AG09309 (cell line): Measurements from ENCODE around the gene SPRY2.

Experiments used
- DNase-seq: peaks from one replicate; pipeline ENCODE4 v3.0.0-alpha.2; 2010; ENCODE audit warnings: low read depth
- H3K4me3 ChIP-seq: 2 replicates; pipeline ENCODE4 v1.5.1; 2011; ENCODE audit warnings: mild to moderate bottlenecking, low read depth, low read length, moderate library complexity; ENCODE audit not compliant: control insufficient read depth
- TF ChIP-seq, protein P1 (sequence below): IDR thresholded peaks from 2 replicates; pipeline ENCODE4 v1.5.1; 2011; ENCODE audit warnings: mild to moderate bottlenecking, low read depth, low read length, inconsistent platforms; ENCODE audit not compliant: insufficient read depth, control insufficient read depth; ENCODE audit errors: missing control alignments

Gene SPRY2

DNA sequence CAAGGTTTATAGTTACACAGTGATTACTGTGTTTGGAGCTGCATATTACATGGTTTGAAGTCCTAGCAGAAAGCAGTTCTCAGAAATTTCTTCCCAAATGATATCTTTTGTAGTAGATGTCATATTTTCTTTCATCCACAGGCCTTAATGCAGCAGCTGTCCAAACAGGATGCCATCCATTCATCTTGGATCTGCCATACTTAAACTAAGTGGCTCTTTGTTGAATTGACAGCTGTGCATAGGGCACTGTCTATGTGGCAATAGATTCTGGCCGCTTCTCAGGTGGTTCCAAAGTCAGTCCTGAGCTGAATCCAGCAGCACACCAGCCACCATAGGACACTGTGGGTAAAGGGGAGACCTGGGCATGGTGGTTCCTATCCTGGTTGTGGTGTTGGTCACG lies 41.6 kb upstream of the SPRY2 start:
- TF ChIP-seq, protein P1, sequence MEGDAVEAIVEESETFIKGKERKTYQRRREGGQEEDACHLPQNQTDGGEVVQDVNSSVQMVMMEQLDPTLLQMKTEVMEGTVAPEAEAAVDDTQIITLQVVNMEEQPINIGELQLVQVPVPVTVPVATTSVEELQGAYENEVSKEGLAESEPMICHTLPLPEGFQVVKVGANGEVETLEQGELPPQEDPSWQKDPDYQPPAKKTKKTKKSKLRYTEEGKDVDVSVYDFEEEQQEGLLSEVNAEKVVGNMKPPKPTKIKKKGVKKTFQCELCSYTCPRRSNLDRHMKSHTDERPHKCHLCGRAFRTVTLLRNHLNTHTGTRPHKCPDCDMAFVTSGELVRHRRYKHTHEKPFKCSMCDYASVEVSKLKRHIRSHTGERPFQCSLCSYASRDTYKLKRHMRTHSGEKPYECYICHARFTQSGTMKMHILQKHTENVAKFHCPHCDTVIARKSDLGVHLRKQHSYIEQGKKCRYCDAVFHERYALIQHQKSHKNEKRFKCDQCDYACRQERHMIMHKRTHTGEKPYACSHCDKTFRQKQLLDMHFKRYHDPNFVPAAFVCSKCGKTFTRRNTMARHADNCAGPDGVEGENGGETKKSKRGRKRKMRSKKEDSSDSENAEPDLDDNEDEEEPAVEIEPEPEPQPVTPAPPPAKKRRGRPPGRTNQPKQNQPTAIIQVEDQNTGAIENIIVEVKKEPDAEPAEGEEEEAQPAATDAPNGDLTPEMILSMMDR: no peak
- H3K4me3 ChIP-seq: no peak overlapping the region
- no peak for DNase-seq

DNA sequence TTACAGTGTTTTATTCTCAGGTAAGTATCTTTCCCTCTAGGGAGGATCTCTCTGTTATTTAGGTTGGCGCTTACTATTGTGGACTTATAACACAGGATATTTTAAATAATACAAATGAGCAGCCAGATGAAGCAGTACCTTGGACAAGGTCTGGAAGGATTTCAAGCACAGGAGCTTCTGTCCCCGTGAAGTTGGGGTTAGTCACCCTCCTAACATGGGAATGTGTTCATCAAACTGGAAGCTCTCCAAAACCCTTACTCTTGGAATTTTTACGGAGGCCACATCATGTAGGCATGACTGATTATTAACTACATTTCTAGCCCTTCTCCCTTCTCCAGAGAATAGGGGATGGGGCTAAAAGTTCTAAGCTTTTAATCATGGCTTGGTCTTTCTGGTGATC lies 38.3 kb upstream of the SPRY2 start:
- no peak overlapping the region for H3K4me3 ChIP-seq
- TF ChIP-seq, protein P1: no peak
- no peak for DNase-seq

DNA sequence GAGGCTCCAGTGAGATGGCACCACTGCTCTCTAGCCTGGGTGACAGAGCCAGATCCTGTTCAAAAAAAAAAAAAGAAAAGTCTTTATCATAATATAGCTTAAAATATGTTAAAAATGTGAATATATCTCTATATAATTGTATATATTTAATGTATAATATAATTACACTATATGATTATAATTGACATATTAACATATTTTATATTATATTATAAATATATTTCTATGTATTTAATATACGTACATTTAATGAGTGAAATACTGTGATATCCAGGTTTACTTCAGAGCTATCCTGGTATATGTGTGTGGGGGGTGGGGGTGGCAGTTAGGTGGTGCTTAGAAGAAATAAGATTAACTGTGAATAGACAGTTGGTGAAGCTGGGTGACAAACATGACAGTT lies 35.6 kb upstream of the SPRY2 start:
- TF ChIP-seq, protein P1: no peak
- no peak for DNase-seq
- H3K4me3 ChIP-seq: no peak overlapping the region

DNA sequence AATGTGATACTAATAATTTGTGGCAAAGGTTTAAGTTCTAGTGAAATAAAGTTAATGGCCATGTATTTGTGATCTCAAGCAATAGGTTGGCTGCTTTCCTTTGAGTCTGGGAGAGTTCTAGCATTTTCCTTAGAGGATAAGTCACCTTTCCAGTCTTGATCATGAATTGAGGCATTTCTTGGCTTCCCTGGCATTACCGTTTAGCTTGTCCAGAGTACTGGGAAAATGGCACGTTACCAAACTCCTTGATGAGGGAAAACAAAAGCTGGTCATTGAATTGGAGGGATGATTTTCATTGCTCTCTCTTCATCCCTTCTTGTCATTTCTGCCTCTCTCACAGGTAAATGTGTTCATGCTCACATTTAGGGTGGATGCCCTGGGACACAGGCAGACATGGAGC lies 34.0 kb upstream of the SPRY2 start:
- H3K4me3 ChIP-seq: no peak overlapping the region
- no peak for DNase-seq
- TF ChIP-seq, protein P1: no peak

DNA sequence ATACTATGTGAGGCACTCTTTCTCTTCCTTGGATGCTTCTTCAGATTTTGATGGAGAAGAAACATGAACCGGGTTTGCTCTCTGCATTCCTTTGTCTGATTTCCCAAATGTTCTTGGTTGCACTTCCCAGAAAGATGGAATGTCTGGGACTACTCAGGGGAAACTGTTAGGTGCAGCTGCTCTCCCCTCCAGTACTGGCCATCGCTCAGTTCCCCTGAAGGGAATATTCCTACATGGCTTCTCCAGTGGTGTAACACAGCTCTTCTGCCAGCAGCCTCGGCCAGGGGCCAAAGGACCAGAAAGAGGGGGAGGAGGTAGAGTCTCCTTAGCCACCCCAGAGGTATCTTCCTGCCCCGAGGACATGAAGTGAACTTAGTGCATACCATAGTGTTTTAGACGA lies 33.5 kb upstream of the SPRY2 start:
- no peak overlapping the region for H3K4me3 ChIP-seq
- DNase-seq: no peak
- TF ChIP-seq, protein P1: no peak

DNA sequence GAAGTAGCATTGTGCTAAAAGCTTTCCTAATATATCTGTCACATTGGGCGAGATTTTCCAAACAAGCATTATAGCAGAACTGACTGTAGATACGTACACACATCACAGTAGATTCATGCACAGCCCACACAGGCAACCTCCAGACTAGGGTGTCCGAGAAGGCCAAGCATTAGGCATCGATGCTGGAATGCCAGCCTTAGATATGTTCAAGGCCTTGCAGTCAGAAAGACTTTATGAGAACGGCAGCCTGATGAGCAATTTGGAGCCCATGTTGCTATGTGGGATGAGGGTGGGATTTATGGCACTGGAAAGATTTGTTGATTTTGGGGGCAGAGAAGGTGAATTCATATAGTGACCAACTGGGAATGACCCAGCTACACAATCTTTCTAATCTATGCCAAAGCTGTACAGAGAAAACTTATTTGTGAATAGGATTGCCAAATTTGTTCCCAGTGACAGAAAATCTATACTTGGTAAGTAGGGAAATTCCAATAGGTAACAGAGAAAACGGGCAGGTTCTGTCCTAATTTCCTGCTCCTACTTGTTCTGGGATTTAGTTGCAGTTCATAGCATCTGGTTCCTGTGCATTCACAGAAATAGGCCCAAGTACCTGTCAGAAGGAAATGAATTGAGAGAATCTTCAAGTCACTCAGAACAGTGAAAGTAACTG lies 31.0 kb upstream of the SPRY2 start:
- no peak for DNase-seq
- no peak overlapping the region for H3K4me3 ChIP-seq
- TF ChIP-seq, protein P1: no peak
